ENCODE measurements around the gene TCP11.

Gene TCP11

GRCh38 chr6:35078896-35079295 lies 62.2 kb downstream of the TCP11 start:
- no peak for DNase-seq

GRCh38 chr6:35078226-35078850 lies 62.8 kb downstream of the TCP11 start:
- DNase-seq = no peak

- DNase-seq = no peak
Measured at GRCh38 chr6:35077713-35078105, 63.4 kb downstream of the TCP11 start.

- DNase-seq = no peak
Measured at GRCh38 chr6:35076997-35077712, 64.0 kb downstream of the TCP11 start.

- no peak for DNase-seq
Measured at GRCh38 chr6:35073766-35074471, 67.2 kb downstream of the TCP11 start.

- DNase-seq = no peak
Measured at GRCh38 chr6:35073211-35073610, 67.9 kb downstream of the TCP11 start.

- no peak for DNase-seq
Measured at GRCh38 chr6:35072698-35073055, 68.5 kb downstream of the TCP11 start.

GRCh38 chr6:35072051-35072697 lies 69.0 kb downstream of the TCP11 start:
- no peak for DNase-seq

GRCh38 chr6:35071347-35071994 lies 69.7 kb downstream of the TCP11 start:
- no peak for DNase-seq

GRCh38 chr6:35070111-35070510 lies 71.0 kb downstream of the TCP11 start:
- DNase-seq = no peak

GRCh38 chr6:35069262-35069661 lies 71.9 kb downstream of the TCP11 start:
- no peak for DNase-seq

- DNase-seq = no peak
Measured at GRCh38 chr6:35068644-35069043, 72.5 kb downstream of the TCP11 start.

GRCh38 chr6:35068206-35068605 lies 72.9 kb downstream of the TCP11 start:
- DNase-seq = no peak
